Measurements from ENCODE around the gene MAST4. TPM values are rescaled to one million over a fixed set of nuclear protein-coding genes. Genes with fewer than 3 reads are reported as not detected.

The MAST4 gene
- total RNA-seq, 4 donors from 2014 or later = 19.5 to 44.1 (median 24.1) TPM

DNA sequence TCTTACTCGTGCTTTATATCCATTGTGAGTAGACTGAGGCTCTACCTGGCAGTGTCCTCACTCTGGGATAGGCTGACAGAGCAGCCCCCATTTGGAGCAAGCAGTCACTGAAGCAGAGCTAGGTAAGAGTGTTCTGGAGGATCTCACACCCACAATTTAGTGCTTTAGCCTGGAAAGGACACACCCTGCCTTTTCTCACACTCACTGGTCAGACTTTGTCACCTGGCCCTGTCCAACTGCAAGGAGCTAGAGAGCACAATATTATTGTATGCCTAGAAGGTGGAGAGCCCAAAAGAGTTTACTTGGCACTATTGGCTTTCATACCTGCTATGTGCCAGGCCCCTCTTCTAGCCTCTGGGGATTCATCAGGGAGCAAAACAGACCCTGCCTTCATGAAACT is 141.9 kb downstream of the MAST4 start:
- TF ChIP-seq EP300 (IDR thresholded peaks at IDR 0.05) = no peak
- TF ChIP-seq, protein P1, sequence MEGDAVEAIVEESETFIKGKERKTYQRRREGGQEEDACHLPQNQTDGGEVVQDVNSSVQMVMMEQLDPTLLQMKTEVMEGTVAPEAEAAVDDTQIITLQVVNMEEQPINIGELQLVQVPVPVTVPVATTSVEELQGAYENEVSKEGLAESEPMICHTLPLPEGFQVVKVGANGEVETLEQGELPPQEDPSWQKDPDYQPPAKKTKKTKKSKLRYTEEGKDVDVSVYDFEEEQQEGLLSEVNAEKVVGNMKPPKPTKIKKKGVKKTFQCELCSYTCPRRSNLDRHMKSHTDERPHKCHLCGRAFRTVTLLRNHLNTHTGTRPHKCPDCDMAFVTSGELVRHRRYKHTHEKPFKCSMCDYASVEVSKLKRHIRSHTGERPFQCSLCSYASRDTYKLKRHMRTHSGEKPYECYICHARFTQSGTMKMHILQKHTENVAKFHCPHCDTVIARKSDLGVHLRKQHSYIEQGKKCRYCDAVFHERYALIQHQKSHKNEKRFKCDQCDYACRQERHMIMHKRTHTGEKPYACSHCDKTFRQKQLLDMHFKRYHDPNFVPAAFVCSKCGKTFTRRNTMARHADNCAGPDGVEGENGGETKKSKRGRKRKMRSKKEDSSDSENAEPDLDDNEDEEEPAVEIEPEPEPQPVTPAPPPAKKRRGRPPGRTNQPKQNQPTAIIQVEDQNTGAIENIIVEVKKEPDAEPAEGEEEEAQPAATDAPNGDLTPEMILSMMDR (IDR thresholded peaks at IDR 0.05) = no peak
- TF ChIP-seq POLR2A (IDR thresholded peaks at IDR 0.05) = no peak
- H3K27ac ChIP-seq = no peak overlapping the region
- H3K4me1 ChIP-seq = peaks cover 0 to 14% (median 0%) of the 10 kb centered on the region in 4 donors
- DNase-seq (ENCODE audit: low spot score in 2 of 2) = no peak
- WGBS, 2 donors = 92 to 94% methylated on average over 1 of the region's 1 CpG
- H3K4me3 ChIP-seq = no peak overlapping the region
- no peaks in the 10 kb centered on the region for H3K27me3 ChIP-seq
- no peaks in the 10 kb centered on the region for H3K9me3 ChIP-seq
- H3K36me3 ChIP-seq = no peaks in the 10 kb centered on the region

DNA sequence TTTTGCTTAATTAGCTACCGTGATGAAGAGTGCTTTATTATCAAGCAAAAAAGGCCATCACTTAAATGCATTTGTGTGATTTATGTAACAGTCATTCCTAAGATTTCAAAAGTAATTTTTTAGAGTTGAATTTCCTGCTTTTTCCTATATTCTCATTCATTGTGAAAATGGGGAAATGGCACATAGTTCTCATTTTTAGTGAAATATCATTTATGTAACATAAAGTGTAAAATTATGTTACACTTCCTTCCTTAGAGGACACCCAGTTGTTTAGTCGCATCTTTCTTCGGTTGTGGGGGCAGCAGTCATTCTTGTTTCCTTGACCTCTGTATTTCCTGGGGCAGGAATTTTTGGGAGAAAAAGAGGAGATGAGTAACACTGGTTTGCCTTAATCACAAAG is 142.8 kb downstream of the MAST4 start:
- no peaks in the 10 kb centered on the region for H3K36me3 ChIP-seq
- WGBS, 2 donors = 54 to 59% methylated on average over 3 of the region's 3 CpGs
- no peak for TF ChIP-seq POLR2A (IDR thresholded peaks at IDR 0.05)
- no peak overlapping the region for H3K4me3 ChIP-seq
- peaks cover 0 to 14% (median 0%) of the 10 kb centered on the region in 4 donors for H3K4me1 ChIP-seq
- no peak for DNase-seq (ENCODE audit: low spot score in 2 of 2)
- no peak overlapping the region for H3K27ac ChIP-seq
- no peaks in the 10 kb centered on the region for H3K9me3 ChIP-seq
- no peaks in the 10 kb centered on the region for H3K27me3 ChIP-seq

DNA sequence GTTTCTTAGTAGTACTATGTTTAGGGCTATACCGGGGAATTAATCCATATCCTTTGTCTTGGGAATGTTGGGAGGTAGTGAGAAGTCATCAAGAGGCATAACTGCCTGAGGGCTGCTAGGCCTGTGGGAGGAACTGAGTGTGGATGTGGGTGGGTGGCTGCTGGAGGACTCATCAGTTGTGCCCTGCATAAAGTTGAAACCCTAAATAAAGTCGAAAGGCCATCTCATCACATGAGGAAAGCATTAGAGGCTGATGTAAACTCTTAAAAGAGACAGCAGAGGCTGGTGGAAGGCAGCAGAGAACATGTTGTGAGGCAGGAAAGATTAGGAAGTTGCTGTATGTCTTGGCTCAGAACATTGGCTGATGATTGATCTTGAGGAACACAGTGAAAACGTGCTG is 143.8 kb downstream of the MAST4 start:
- TF ChIP-seq, protein P1 (IDR thresholded peaks at IDR 0.05) = no peak
- H3K27ac ChIP-seq = no peak overlapping the region
- H3K4me1 ChIP-seq = peaks cover 0 to 14% (median 0%) of the 10 kb centered on the region in 4 donors
- no peaks in the 10 kb centered on the region for H3K36me3 ChIP-seq
- WGBS, 2 donors = 39 to 57% methylated on average over 3 of the region's 3 CpGs
- no peaks in the 10 kb centered on the region for H3K27me3 ChIP-seq
- H3K4me3 ChIP-seq = no peak overlapping the region
- no peak for DNase-seq (ENCODE audit: low spot score in 2 of 2)
- H3K9me3 ChIP-seq = no peaks in the 10 kb centered on the region

GRCh38 chr5:66741394-66741793 is 145.2 kb downstream of the MAST4 start:
- WGBS, 2 donors = 76 to 89% methylated on average over 2 of the region's 2 CpGs
- no peak overlapping the region for H3K27ac ChIP-seq
- no peak for DNase-seq (ENCODE audit: low spot score in 2 of 2)
- H3K4me3 ChIP-seq = no peak overlapping the region
- no peaks in the 10 kb centered on the region for H3K27me3 ChIP-seq
- no peaks in the 10 kb centered on the region for H3K36me3 ChIP-seq
- peaks cover 0 to 14% (median 0%) of the 10 kb centered on the region in 4 donors for H3K4me1 ChIP-seq
- H3K9me3 ChIP-seq = no peaks in the 10 kb centered on the region
- TF ChIP-seq EP300 (IDR thresholded peaks at IDR 0.05) = no peak
- no peak for TF ChIP-seq POLR2A (IDR thresholded peaks at IDR 0.05)
- TF ChIP-seq, protein P1 (IDR thresholded peaks at IDR 0.05) = no peak

GRCh38 chr5:66742083-66742895 is 146.1 kb downstream of the MAST4 start:
- Histone ChIP-seq H3K27ac (no peak overlapping the region), H3K36me3 (no peaks in the 10 kb centered on the region), H3K4me3 (no peak overlapping the region), H3K4me1 (peaks cover 0 to 14% (median 0%) of the 10 kb centered on the region in 4 donors), H3K27me3 (no peaks in the 10 kb centered on the region), H3K9me3 (no peaks in the 10 kb centered on the region)
- WGBS, 2 donors = 70 to 74% methylated on average over 15 of the region's 15 CpGs
- DNase-seq (ENCODE audit: low spot score in 2 of 2) = no peak
- TF ChIP-seq EP300 (IDR thresholded peaks at IDR 0.05) (no peak), POLR2A (IDR thresholded peaks at IDR 0.05) (no peak)
- TF ChIP-seq, protein P1 (IDR thresholded peaks at IDR 0.05) = no peak

All from tibial nerve (tissue), 4 donors.